GM23248 (cell line): ENCODE measurements around the gene TEX26.
"Not testable (repeated sequence)": the region's sequence is repeated elsewhere in the genome, so short reads cannot be mapped to it uniquely, and the experiment has no call there.

ENCODE experiments used
- EZH2 ChIP-seq: fragments of 200-600 bp; sonication (generic); IDR thresholded peaks from 2 replicates; pipeline ENCODE4 v1.6.1; 2018; ENCODE audit warnings: antibody characterized with exemption, mild to moderate bottlenecking; ENCODE audit not compliant: insufficient read depth, poor library complexity, severe bottlenecking
- EZH2phosphoT487 ChIP-seq: fragments of 200-600 bp; sonication (generic); IDR thresholded peaks from 2 replicates; pipeline ENCODE4 v1.6.1; 2018; ENCODE audit warnings: antibody characterized with exemption, moderate library complexity, mild to moderate bottlenecking, low read depth; ENCODE audit not compliant: insufficient read depth

DNA sequence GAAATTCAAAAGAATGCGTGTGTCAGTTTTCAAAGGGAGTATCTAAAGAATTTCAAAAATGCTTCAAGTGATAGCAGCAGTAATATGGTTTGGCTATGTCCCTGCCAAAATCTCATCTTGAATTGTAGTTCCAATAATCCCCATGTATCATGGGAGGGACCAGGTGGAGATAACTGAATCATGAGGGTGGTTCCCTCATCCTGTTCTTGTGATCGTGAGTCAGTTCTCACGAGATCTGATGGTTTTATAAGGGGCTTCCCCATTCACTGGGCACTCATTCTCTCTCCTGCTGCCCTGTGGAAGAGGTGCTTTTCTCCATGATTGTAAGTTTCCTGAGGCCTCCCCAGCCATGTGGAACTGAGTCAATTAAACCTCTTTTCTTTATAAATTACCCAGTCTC is 5.3 kb upstream of the TEX26 start:
- TF ChIP-seq EZH2, EZH2phosphoT487: not testable (repeated sequence)
